Midbrain (tissue), 1 donor: ENCODE results near the gene PDLIM1.
"Not testable (repeated sequence)": the region's sequence is repeated elsewhere in the genome, so short reads cannot be mapped to it uniquely, and the experiment has no call there.

ENCODE experiments used
- DNase-seq: peaks from one replicate; lab custom pipeline; 2025; lab: John Stamatoyannopoulos, UW

The PDLIM1 gene

DNA sequence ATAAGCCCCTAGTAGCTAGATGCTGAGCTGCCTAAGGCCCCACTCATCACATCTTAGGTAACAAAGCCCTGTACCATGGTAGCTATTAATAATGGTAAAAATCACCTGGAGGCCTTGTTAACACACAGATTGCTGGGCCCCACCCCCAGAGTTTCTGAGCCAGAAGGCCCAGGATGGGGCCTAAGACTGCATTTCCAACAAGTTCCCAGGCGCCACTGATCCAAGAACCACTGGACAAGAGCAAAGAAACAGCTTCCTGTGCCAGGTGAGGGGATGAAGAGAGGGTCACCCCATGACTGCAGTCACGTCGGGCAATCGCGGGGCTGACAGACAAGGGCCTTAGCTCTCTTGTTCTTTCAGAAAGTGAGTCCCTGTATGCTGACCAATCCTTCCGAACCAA, 50.0 kb downstream of the PDLIM1 start:
- no peak for DNase-seq

DNA sequence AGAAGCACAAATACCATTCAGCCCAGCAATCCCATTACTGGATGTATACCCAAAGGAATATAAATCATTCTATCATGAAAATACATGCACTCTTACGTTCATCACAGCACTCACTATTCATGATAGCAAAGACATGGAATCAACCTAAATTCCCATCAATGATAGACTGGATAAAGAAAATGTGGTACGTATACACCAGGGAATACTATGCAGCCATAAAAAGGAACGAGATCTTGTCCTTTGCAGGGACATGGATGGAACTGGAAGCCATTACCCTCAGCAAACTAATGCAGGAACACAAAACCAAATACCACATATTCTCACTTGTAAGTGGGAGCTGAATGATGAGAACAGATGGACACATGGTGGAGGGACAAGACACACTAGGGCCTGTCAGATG, 50.7 kb downstream of the PDLIM1 start:
- not testable (repeated sequence) for DNase-seq

DNA sequence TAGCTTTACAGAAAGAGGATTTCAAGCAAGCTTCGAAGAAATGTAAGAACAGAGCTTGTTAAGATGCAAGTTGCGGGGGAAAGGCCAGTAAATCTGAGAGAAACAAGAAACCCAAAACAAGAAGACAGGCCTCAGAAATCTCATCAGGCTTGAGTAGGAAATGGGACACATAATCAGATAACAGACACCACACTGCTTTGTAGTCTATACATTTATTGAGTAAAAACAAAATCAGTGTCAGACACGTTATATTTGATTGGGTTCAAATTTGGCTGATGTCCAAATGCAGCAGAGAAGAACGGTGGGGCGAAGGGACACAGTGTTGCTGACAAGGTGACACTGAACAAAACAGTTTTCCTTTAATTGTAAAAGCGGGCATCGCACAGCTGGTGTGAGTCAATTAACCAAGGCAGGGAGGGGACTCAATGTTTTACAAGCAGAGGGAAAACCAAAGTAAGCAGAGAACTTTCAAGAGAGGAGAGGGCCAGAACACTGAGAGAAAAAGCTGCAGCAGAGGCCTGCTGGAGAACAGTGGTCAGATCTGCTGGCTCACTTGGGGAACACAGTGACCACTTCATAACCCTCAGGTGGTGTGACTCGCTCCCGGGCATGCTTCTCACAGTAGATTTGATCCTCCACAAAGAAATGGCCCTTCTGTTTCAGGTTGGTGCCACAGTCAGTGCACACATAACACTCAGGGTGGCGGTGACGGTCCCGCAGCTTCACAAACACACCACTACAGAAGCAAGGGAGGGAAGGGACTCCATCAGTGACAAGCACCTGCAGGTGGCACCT, 53.2 kb downstream of the PDLIM1 start:
- no peak for DNase-seq

DNA sequence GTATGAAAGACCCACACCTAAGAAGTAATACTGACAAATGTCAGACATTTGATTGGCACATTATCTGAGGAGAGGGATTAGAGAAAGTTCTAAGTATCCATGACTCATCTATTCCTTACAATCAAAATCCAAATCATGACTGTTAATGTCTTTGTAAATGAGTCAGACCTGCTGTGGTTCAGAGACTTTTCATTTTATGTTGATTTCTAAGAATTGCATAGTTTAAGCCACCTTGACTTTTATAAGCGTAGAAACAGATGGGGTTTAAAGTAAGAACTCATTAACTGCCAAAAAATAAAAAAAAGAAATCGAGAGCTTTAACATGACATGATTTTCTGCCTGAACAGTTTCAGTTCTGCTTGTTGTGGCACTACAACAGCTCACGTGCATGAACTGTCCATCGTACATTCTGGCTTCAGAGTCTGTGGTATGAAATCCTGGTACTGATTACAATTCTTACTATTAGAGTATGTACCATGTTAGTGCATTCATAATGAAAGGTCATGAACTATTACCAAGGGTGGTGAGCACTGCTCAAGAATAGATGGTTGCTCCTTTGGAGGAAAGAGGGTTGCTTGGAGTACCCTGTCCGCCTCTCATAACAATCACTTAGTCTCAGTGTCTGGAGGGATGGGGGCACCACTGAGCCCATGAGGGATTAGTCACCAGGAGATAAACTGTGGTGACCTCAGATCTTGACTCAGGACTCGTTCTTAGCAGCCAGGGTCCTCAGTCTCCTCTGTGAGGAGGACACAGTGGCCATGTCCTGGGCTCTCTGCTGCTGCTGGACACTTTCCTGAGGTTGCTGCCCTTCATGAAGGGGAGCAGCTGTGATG, 54.5 kb downstream of the PDLIM1 start:
- no peak for DNase-seq

DNA sequence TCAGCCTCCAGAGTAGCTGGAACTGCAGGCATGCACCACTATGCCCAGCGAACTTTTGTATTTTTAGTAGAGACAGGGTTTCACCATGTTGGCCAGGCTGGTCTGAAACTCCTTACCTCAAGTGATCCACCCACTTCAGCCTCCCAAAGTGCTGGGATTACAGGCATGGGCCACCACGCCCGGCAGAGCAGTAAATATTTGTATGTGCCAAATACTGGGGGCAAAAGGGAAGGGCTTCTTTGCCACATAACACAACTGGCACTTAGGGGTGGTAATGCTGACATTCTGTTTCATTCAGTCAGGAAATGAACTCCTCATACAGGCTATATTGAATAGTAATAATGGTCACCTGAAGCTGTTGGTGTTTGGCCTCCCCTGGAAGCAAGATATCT, 55.1 kb downstream of the PDLIM1 start:
- DNase-seq, result no peak

DNA sequence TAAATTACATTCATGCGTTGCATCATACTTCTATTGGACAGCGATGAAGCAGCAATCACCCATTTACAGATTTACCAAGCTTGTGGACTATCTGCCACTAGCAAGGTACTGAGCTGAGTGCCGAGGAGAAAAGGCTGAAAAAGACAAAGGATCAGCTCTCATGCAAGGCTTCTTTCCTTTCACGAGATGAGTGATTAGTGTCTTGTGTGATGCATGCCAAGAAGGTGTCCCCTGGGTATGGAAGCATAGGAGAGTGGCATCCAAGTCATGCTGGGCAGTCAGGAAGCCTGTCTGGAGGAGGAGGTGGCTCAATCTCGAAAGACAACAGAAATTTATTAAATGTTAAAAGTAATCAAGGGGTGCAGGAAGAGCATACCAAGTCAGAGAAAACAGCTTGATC, 55.9 kb downstream of the PDLIM1 start:
- no peak for DNase-seq

DNA sequence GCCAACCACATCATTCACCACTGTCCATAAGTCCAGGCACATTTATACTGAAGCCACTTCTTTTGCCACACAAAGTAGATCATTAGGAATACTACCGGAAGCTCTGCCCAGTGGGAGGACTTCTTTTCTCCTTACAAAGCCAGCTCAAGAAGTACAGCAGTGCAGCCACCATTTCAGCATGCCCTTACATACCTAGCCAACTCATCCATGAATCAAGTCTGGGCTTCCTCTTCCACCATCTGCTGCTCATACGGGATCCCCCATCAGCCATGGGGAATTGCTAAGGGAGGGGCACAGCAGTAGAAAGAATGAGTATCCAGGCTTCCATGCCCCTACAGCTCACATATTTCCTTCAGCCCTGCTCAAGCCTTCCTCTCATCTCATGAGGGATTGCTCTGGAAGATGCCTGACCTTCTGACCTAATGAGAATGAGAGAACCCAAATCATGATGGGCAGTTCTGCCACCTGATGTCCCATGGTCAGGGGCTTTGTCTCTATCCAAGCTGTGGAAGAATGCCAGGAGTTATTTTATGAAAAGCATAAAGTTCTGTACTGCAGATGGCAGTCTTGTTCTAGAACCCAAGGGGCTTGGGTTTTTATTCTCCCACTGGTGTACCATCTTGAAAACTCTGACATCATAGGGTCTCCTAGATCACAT, 57.3 kb downstream of the PDLIM1 start:
- no peak for DNase-seq

DNA sequence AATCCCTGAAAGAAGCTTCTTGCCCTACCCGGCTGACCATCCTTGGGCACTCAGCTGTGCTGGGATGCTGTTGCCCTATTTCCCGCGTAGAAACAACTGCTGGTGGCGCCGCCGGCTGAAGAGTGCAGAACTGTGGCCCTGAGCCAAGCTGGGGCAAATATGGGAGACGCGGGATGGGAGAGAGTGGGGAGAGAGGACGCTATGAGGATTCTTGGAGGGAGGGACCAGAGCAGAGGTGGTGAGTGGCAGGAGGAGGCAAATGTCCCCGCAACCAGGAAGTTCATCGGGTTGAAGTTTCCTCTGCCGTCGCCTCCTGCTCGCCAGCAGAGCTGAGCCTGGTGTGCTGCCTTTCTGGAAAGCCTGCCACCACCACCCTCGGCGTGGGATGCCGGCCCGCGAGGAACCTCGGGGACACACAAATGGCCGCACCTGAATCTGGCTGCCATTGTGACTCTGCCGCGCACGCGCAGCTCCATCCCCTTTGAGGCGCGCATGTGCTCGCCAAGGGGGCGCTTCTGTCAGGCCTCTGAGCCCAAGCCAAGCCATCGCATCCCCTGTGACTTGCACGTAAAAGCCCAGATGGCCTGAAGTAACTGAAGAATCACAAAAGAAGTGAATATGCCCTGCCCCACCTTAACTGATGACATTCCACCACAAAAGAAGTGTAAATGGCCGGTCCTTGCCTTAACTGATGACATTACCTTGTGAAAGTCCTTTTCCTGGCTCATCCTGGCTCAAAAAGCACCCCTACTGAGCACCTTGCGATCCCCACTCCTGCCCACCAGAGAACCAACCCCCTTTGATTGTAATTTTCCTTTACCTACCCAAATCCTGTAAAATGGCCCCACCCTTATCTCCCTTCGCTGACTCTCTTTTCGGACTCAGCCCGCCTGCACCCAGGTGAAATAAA, 59.9 kb downstream of the PDLIM1 start:
- not testable (repeated sequence) for DNase-seq

DNA sequence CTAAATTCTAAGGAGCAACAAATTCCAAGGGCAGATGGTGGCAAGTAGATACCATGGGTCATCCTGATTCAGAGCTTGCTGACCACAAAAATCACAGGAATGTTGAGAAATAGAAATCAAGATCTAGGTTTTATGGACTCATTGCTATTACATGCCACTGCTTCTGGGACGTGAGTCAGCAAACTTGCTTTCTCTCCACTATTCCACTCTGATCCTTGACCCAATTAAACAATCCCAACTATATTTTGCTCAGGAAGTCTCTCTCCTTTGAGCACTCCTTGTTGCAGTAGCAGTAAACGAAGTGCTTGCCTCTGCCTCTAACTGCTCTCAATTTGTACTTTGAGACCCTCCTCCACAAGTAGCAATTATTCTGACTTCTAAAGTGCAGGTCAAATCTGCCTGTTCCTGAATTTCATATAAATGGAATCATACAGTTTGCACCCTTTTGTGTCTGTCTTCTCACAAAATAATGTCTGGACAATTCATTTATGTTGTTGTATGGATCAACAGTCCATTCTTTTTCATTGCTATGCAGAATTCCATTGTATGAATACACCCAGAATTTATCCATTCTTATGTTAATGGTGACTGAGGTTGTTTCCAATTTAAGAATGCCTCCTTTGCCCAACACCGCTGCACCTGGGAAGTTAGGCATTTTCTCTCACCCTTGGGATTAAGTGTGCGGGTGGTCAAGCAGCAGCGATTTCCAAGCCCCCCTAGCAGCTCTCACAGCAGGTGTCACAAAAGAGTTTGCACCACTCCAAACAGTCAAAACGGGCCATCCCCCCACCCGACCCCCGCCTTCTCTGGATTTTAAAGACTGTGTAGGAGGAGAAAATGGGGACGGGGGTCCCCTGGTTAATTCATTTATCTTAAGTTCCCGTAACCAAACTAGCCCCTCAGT, 60.8 kb downstream of the PDLIM1 start:
- no peak for DNase-seq

DNA sequence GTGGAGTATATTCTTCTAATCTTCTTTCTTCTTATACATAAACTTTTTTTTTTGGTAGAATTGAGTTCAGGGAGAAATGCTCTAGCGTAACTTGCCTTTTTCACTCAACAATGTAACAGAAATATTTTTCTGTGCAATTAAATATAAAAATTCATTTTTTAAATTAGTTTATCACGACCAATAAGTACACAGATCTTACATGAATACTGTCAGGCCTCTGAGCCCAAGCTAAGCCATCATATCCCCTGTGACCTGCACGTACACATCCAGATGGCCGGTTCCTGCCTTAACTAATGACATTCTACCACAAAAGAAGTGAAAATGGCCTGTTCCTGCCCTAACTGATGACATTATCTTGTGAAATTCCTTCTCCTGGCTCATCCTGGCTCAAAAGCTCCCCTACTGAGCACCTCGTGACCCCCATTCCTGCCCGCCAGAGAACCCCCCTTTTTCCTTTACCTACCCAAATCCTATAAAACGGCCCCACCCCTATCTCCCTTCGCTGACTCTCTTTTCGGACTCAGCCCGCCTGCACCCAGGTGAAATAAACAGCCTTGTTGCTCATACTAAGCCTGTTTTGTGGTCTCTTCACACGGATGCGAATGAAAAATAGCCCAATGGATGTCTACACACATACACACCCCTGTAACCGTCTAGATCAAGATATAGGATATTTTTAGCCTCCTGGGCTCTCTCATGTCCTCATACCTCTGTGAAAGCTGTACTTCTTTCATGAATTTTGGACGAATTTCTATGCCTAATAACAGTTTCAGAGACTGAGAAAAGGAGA, 61.7 kb downstream of the PDLIM1 start:
- DNase-seq, result not testable (repeated sequence)

DNA sequence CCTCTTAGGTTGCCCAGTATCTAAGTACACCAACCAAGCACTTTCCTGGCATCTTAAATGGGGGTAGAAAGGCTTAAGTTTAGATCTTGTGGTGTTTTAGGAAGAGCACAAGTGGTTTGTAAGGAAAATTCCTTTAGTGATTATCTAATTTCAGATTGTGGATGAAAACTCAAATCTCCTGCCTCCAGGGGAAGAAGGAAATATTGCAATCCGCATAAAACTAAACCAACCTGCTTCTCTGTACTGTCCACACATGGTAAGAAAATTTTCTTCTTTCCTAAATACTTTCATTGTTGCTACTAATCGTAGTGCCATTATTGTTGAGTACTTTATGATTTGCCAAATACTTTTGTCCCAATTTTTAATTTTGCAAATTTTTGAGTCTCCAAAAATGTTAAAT, 65.7 kb downstream of the PDLIM1 start:
- no peak for DNase-seq

DNA sequence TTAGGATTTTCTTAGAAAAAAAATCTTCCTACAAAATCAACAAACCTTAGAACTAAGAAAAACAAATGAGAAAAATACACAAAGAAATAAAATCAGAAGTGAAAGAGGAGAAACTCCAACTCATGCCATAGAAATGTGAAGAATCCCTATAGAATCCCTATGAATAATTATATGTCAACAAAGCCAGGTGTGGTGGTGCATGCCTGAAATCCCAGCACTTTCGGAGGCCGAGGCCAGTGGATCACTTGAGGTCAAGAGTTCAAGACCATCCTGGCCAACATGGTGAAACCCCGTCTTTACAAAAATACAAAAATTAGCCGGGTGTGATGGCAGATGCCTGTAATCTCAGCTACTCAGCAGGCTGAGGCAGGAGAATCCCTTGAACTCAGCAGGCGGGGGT, 69.7 kb downstream of the PDLIM1 start:
- no peak for DNase-seq

DNA sequence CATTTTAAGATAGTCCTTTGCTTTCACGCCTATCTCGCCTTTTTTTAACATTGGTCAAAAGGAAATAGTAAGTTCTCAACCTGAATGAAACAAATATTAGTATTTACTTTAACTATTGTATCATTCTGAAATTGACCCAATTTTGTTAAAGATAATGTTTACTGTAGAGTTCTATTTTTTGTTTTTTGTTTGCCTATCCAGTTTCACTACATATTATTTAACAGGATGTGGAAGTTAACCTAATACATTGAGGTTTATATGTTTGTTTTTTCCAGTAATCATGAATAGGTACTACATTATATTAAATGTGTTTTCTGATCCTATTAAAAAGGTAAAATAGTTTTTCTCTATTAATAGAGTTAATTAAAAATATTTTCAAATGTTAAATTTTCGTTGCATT, 70.3 kb downstream of the PDLIM1 start:
- no peak for DNase-seq

DNA sequence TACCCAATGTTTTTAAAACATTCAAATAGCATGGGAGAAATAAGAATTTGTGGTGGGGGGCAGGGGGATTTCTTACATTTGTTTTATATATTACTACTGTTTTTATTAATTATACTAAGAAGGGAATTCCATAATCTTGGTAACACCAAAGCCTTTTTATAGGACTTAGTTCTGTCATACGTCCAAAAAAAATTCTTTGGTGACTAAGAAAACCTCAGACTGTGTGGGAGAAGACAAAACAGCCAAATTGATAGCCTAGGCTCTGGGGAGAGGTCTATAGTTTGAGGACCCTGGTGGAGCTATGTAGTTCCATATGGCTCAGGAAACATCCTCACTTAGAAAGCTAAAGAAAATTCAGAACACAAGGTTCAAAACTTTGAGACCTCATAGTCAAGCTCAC, 73.3 kb downstream of the PDLIM1 start:
- DNase-seq, result no peak

DNA sequence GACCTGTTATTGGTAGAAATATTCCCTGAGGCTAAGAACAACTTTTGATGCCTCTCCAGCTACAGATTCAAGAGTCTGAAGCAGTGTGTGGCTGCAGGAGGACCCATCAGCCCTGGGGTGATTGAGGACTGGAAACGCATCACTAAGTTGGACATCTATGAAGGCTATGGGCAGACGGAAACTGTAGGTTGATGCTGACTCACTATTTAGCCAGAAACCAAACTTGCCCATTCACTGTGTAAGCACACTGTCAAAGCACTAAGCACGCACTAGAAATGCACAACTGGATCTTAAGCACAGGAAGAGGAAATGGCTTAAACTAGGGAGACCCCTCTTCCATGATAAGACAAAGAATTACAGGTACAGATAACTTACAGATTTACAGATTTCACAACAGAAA, 76.0 kb downstream of the PDLIM1 start:
- DNase-seq, result no peak

DNA sequence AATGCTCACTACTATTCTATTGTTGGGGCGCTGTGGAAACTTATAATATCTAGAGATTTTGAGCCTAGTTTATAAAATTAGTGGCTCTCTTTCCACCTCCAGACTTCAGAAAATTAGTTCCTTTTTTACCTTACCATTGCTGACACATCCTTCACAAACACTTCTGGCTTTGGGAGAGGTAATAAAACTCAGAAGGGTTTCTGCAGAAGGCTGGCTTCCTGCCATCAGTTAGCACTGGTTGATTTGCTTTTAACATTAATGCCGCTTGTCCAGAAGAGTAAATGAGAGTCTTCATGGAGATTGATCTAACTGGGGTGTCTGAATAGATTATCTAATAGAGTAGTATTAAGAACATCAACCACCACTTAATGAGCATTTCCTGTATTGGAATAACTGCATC, 76.4 kb downstream of the PDLIM1 start:
- DNase-seq, result no peak

DNA sequence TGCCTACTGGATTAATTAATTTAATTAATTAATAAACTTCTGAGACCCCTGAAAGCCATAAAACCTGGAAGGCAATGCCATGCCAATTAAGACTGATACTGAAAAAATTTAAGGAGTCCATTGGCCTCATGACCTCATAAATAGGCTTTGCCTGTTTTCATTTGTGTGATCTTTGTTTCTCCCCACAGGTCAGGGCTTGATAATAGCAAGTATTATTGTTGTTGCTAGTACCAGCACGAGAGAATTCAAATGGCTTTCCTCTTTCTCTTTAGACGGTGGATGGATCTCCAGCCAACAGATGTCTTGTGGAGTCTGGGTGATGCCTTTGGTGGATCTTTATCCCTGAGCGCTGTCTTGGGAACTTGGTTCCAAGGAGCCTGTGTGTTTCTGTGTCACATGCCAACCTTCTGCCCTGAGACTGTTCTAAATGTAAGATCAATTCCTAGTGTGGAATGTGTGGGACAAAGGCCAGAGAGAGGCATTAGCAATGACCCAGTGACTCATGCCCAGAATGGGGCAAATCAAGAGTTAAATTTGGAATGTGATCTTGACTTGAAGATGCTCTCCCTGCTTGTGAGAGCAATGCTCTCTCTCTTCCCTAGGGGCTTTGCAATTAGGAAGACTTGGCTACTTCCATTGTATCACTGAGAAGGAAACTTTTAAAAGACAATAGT, 79.1 kb downstream of the PDLIM1 start:
- no peak for DNase-seq

DNA sequence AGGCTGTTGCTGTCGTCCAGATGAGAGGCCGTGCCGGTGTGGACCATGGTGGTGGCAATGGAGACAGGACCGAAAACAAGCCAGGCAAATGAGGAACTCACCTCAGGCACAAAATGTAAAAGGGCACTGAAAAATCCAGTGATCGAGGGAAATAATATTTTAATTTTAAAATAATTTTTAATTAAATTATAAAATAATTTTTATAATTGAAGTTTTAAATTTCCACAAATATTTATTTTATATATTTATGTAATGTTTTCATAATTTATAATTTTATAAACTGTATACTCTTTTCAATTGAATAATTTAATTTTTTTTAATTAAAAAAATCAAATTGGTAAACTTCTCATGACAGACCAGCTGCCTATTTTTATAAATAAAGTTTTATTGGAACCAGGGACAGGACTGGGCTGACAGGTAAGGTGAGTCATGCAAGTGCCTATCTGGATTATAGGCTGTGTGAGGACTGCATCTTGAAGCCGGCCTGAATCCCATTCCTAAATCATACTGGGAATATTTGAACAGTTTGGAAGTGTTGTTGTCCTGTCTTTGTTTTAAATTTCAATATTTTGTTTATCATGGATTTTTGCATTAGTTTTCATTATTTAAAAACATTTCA, 81.2 kb downstream of the PDLIM1 start:
- no peak for DNase-seq
